GM19467 (cell line): ENCODE results near the gene AP5B1.

Source experiments
- ATAC-seq: cut with Tn5 transposase; IDR thresholded peaks from one replicate; pipeline ENCODE4 v1.9.1; 2021; ENCODE audit warnings: mild to moderate bottlenecking, moderate library complexity; ENCODE audit not compliant: unreplicated experiment

AP5B1 gene

DNA sequence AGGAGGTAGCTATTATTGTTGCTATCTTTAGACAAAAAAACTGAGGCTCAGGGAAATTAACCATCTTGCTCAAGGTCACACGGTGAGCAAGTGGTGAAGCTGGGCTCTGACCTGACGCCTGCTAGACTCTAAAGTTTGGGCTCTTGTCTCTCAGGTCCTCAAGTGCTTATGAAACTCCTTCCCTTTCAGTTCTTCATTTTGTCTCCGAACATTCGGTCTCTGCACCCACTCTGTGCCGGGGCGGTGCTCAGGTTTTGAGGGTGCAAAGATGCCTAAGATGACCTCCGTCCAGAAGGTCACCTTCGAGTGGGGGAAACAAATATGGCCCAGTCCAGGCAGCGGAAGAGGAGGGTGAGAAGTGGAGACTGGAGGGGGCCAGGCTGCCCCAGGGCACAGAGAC, 22.1 kb upstream of the AP5B1 start:
- ATAC-seq: no peak

DNA sequence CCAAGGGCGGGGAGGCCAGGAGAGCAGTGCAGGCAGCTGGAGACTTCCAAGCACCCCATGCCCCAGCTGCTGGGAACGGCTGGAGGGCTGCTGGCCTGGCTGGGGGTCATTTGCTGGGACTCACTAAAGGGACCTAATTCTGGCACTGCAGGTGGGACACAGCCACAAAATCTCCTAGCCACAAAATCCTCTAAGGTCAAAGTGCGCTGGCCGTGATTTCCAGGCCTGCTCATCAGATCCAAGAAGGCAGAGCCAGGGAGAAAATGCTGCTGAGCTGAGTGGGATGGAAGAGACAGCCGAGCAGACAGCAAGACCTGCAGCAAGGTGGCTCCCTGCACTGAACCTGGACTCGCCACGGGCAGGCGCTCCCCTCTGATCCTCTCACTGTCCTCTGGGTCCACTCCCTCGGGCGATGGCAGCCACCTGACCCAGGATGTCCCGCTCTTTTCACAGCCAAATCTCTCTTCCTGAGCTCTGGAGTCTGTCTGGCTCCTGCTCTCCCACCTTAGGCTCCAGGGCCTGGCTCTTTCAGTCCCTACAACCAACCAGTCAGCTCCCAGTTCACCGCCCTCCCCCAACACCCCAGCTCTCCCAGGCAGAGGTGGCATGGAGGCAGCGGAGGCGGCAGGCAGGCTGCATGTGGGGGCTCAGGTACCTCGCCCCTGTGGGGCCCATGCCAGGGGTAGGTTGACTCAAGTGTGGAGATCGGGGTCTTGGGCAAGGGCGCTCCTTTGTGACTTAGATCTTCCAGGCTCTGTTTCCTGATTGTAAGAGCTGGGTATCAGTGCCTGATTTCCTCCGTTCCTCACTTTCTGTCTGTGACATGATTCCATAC, 20.6 kb upstream of the AP5B1 start:
- no peak for ATAC-seq

DNA sequence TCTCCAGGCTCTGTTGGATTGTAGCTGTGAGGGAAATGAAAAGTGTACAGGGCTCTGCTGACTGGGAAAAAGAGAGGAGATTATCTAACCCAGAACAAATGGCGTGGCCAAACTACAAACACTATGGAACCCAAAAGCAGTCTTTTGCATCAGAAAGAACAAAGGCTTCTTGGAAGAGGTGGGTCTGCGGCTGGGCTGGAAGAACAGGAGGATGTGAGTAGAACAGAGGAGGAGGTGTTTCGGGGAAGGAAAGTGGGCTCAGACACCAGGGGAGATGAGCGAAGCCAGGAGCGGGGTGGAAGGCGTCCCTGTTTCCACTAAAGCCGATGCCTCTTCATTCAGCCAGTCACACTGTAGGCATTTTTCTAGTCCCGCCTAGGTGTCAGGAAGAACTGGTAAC, 18.1 kb upstream of the AP5B1 start:
- no peak for ATAC-seq

DNA sequence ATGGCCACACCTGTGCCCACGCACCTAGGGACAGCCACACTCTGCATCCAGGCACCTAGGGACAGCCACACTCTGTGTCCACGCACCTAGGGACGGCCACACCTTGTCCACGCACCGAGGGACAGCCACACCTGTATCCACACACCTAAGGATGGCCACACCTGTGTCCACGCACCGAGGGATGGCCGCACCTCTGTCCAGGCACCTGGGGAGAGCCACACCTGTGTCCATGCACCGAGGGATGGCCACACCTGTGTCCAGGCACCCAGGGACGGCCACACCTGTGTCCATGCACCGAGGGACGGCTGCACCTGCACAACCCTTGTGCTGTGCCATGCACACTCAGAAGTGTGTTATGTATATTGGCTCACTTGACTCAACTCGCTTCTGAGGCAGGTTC, 16.9 kb upstream of the AP5B1 start:
- no peak for ATAC-seq

DNA sequence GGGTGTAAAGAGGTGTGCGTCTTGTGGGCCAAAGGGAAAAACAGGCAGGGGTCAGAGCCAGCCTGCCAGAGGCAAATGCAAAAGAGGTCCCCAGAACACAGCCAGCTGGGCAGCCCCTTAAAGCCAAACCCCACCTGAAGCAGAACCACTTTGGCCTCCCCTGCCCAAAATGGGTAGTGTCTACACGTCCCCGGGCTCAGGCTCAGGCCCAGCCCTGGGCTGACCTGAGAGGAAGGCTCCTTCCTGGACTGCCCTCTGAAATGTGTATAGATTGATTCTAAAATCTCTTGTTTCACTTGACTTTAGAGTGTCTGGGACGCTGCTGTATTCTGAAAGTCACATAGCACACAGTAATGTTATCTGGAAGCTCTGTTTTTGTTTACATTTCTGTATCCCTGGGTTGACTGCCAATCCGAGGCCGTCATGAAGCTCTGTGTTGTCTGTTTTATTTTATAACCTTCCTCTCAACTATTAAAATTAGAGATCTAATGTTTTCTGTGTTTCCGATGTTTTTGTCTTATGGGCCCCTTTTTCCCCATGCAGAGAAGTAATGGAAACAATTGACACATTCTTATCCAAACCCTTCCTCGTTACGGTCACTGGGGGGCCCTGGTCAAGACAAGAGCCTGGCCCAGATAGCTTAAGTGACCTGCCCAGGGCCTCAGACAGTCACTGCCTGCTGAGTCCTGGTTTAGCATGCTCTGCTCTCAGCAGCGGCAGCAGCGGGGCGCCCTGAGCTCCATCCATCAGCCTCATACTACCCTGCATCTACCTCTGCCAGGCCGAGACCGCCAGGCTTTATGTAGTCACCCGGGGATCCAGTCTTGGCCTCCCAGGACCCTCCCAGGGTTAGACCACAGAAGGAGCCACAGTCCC, 16.2 kb upstream of the AP5B1 start:
- no peak for ATAC-seq

DNA sequence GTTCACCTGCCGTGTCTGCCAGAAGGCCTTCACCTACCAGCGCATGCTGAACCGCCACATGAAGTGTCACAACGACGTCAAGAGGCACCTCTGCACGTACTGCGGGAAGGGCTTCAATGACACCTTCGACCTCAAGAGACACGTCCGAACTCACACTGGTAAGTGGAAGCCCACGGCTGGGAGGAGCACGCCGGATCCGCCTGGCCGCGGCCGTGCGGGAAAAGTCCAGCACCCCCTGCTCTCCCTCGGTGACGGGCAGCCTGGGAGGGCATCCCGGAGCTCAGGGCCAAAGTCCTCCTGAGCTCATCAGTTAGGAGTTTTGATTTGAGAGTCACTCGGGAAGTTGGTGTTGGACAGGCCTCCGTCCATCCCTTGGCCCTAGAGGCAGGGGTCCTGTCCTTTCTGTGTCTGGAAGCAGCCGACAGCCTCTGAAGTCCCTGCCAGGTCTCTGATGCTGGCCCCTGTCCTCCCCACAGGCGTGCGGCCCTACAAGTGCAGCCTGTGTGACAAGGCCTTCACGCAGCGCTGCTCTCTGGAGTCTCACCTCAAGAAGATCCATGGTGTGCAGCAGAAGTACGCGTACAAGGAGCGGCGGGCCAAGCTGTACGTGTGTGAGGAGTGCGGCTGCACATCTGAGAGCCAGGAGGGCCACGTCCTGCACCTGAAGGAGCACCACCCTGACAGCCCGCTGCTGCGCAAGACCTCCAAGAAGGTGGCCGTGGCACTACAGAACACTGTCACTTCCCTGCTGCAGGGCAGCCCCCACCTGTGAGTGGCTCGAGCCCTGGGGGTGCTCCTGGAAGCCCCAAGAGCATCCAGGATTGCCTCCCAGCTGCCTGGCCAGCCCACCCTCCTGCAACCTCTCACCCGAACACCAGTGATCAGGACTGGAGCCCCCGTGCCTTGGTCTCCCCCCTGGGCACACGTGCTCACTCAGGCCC, 14.1 kb upstream of the AP5B1 start:
- no peak for ATAC-seq

DNA sequence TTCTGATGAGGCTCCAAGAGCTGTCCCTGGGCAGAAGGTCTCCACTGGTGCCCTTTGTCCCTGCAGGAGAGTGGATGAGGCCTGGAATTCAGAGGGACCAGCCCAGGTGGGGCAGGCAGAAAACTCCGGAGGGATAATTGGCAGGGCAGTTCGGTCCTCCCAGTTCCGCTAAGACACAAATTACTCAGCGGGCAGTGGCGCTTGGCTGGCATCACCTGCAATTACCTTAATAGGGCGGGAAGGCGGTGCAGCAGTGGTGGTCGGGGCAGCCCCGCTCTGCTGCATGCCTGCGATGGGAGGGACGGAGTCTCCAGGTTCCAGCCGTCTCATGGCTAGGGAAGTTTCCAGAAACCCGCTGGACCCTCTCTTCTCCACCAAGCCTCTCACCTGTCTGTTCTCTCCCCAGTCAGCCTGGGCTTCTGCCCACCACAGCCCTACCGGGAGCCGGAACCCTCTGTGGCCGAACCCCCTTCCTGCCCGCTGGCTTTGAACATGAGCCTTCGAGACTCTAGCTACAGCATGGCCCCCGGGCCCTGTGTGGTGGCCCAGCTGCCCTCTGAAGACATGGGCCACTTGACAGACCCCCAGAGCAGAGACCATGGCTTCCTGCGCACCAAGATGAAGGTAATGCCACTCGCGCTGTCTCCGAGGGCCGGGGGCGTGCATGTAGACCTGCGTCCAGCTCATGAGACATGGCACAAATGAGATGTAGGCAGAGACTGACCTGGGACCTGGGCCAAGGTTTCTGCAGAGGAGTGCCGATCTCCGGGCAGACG, 13.0 kb upstream of the AP5B1 start:
- ATAC-seq: no peak

DNA sequence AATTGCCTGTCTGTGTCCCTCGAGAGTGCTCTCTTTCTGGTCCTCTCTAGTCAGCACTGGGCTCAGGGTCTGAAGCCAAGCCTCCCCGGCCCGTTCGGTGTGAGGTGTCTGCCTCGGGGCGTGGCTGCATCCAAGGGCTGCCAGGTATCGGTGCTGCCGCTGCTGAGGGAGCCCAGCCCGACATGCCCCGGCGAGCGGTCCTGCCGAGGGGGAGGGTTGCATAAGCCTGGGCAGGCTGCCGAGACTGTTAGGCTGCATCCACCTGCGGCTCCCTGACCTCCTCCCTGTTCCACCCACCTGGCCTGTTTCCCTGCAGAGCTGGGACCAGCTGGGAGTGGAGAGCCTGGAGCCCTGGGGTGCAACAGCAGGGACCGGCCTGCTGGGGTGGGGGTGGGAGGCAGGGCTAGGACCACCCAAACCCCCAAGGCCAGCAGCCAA, 12.4 kb upstream of the AP5B1 start:
- ATAC-seq: no peak

DNA sequence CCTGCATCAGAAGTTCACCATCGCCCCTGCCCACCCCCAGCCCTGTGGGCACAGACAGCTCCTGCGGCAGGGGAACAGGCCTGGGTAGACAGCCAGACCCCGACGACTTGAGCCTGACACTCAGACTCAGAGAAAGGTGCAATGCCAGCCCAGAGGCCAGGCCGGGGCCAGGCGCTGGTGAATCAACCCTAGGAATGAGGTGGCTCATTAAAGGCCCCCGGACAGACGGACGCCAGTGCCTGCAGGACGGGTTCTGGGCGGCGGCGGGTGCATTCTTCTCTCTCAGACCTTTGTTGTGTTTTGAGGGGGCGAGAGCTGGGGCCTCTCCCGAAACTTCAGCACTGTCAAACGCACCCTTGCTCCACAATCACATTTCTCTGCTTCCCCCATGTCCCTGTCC, 11.7 kb upstream of the AP5B1 start:
- ATAC-seq: no peak

DNA sequence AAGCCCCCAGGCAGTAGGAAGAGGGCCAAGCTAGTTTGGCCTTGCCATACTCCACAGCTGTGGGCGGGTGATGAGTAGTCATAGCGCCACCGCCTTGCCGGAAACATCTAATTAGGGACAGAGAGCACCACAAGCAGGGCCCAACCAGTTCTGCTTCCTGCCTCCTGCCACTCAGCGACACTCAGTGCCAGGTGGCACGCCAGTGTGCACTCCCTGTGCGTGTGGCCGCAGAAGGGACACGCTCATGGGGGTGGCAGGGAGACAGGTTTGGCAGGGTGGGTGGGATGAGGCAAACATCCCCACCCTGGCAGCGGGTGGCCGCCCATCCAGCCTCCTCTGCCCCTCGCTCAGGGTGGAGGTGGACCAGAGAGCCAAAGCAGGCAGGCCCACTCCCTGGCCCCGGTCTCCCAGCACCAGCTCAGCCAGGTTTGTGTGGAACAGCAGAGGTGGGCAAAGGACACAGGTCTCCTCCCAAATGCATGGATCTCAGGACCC, 11.0 kb upstream of the AP5B1 start:
- ATAC-seq: no peak

DNA sequence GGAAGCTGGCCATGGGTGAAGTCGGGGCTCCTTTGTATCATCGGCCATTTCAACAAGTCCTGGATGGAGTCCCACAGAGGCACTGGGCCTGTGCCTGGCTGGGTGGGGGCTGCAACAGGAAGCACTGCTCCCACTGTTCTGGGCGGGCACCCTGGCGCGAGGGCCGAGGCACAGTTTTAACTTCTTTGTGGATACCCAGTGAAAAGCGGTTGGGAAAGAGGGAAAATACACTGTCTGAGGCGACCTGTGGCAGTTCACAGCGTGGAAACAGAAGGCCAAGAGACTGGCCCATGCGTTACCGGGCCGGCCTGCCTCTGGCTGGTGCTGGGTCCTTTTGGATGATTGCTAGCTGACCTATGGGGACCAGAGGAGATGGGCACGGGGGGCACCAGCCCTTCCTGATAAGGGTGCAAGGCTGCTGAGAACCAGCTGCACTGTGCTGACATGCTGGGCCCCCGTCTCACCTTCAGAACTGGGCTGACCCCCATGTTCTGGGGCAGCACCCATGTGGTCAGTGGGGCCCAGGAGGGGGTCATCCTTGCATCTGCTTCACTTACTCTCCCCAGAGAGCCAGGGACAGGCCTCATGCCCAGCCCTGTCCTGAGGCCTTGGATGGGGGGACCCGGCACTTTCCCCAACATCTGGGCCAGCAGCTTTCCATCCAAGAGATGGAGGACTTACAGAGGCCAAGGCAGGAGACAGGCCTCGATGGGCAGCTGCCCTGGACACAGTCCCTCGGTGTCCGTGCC, 10.3 kb upstream of the AP5B1 start:
- no peak for ATAC-seq

DNA sequence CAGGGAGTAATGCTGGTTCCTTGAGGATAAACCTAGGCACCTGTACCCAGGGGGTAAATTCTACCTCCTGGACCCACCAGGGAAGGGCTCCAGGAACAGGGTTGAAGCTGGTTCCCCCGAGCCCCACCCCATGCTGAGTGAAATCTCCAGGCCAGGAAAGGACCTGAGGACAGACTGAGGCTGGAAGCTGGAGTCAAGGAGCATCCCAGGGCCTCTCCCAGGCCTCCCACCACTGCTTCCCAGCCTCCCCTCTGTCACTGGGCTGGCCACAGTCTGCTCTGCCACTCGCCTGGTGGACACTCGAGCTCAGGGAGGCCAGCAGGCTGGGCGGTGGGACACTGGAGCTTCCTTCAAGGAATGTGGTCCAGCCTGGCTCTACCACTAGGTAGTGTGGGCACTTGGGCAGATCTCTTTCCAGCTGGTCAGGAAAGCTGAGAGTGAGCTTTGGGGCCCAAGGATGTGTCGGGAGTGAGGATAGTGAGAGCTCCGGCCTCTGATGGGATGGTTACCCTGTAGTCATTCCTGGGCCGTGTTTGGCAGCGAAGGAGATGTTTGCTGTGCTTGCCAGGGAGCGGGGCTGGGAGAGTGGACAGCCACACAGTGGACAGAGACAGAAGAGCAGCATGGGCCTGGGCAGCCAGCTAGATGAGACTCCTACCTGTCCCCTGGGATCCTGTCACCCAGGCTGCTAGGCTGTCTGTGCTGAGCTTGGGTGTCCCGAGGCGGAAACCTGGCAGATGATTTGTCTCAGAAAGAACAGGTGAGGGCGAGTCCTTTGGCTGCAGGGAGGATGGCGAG, 9.5 kb upstream of the AP5B1 start:
- ATAC-seq: no peak

DNA sequence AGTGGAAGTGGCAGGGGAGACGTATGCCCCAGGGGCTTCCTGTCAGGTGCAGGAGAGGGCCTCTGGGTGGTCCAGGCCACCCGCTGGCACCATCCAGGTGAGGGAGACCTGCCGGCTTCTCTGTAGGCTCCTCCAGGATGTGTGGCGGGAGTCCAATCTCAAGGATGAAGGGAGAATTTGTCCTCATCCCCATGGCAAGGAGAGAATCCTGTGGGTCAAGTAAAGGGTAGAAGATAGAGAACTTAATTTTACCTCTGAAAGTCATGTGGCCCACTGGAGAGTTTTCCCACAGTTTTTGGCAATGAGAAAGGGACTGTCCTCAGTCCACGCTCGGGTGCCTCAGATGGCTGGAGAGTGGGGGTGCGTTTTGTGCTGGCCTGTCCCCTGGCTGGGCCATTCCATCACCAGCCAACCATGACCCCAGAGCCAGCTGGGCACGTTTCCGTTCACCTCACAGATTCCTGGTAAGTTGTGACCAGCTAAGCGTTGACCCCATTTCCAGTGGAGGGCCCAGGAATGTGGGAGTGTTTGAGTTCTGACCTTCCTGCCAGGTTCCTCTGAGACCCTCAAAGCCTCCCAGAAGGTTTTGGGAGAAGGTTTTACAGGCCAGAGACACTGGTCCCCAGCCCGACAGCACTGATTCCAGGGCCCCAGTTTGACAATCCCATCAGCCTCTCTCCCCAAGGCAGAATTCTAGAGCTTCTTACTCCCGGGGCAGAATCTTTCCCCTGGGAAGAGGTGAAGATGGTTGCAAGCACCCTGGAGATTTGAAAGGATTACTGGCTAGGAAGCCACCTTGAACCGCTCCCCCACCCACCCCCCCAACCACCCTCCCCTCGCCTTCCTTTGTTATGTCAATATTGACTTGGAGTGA, 8.7 kb upstream of the AP5B1 start:
- ATAC-seq: no peak

DNA sequence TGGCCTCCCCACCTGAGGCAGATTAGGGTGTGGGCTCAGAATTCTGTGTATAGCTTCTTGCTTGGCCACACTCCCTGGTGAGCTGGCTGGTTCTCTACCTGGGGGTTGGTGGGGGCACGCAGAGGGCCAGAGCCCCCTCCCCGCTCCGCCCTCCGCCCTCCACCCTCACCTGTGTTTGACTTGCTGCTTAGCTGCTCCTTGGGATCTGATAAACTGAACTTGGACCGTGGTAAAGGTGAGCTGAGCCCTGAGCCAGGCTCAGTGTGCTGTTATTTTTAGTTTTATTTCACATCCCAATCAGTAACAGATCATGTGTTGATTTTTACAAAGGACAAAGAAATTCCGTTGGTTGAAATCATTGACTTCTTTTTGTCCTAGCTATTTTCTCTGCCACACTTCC, 8.0 kb upstream of the AP5B1 start:
- ATAC-seq: no peak

DNA sequence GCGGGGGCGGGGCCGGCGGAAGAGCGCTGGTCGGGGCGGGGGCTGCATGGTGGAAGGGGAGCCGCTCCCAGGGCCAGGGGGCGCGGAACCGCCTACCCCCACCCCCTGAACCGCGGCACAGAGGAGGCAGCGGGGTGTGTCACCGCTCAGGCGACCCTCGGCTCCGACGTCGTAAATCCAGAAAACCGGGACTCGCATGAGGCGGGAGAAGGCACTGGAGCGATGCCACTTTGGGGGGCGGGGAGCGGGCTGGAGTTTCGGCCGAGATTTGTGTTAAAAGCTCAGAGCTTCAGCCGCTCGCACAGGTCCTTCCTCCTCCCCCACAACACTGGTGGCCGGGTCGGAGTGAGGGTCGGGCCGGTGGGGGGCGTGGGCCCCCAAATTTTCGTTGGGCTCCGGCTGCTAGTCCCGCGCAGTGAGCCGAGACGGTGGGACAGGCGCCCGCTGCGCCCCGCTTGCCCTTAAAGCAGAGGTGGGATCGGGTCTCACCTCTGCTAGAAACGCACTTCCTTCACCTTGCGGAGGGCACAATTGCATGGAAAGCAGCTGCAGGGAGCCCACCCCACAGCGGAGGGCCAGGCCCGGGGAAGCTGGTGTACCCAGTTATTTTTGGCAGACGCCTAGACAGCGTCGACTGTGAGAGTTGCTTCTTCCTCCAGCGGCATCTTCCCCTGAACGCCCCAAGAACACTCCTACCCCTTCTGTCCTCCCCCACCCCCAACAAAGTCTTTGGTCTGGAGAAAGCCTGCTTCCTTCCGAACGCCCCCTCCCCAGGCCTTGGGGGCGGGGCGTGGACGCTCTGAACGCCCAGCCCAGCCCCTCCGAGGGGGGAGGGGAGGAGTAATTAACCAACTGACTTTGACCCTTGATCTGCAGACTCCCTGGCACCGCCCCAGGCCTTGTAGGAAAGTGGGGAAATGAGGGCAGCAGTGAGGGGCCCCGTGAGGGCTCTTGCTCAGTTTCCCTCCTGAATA, 7.2 kb upstream of the AP5B1 start:
- ATAC-seq: no peak
